NCI-H187 treated with DMSO at 0.1 percent for 48 hours (cell line): Measurements from ENCODE around the gene DDX60.
"Not testable (repeated sequence)": the region's sequence is repeated elsewhere in the genome, so short reads cannot be mapped to it uniquely, and the experiment has no call there.

Source experiments
- DNase-seq: peaks from one replicate; lab custom pipeline; 2025; lab: John Stamatoyannopoulos, UW

DDX60 gene, protein sequence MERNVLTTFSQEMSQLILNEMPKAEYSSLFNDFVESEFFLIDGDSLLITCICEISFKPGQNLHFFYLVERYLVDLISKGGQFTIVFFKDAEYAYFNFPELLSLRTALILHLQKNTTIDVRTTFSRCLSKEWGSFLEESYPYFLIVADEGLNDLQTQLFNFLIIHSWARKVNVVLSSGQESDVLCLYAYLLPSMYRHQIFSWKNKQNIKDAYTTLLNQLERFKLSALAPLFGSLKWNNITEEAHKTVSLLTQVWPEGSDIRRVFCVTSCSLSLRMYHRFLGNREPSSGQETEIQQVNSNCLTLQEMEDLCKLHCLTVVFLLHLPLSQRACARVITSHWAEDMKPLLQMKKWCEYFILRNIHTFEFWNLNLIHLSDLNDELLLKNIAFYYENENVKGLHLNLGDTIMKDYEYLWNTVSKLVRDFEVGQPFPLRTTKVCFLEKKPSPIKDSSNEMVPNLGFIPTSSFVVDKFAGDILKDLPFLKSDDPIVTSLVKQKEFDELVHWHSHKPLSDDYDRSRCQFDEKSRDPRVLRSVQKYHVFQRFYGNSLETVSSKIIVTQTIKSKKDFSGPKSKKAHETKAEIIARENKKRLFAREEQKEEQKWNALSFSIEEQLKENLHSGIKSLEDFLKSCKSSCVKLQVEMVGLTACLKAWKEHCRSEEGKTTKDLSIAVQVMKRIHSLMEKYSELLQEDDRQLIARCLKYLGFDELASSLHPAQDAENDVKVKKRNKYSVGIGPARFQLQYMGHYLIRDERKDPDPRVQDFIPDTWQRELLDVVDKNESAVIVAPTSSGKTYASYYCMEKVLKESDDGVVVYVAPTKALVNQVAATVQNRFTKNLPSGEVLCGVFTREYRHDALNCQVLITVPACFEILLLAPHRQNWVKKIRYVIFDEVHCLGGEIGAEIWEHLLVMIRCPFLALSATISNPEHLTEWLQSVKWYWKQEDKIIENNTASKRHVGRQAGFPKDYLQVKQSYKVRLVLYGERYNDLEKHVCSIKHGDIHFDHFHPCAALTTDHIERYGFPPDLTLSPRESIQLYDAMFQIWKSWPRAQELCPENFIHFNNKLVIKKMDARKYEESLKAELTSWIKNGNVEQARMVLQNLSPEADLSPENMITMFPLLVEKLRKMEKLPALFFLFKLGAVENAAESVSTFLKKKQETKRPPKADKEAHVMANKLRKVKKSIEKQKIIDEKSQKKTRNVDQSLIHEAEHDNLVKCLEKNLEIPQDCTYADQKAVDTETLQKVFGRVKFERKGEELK (N-terminal part only)

DNA sequence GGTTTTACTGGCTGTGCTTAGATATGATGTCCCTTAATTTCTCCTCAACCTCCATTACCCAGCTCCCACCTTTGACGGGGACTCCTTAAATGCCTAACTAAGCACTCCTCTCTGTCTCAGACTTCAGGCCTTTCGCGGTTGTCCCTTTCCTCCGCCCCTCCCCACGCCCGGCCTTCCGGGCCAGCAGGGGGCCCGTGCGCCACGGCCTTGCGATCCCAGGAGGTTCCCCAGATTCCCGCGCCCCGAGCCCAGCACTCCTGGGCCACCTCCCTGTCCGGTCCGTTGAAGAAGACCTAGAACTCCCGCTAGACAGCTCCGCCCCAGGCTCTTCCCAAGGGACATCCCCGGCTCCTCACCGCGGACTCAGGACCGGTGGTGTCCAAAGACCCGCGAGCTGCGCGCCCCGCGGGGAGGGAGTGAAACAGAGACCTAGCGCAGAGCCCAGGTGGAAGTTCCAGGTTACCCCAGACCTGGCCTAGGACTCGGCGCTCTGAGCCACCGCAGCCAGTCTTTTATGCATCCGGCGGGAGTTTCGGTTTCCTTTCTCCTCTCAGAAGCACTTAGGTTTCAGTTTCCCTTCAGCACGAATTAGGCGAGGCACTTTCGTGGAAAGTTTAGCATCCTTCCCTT is at the start of gene DDX60:
Gene DDX60, minus strand, starts transcription at position 487 of the 630 bp plus-strand sequence. CDS start 7,493 bp downstream, outside the sequence.
- no peak for DNase-seq

DNA sequence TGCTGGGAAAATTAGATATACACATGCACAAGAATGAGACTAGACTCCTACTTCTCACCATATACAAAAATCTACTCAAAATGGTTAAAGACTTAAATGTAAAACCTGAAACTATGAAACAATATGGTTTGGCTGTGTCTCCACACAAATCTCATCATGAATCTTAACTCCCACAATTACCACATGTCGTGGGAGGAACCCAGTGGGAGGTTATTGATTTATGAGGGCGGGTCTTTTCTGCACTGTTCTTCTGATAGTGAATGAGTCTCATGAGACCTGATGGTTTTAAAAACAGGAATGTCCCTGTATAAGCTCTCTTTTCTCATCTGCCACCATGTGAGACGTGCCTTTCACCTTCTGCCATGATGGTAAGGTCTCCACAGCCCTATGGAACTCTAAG is 48.5 kb upstream of the DDX60 start:
- no peak for DNase-seq

DNA sequence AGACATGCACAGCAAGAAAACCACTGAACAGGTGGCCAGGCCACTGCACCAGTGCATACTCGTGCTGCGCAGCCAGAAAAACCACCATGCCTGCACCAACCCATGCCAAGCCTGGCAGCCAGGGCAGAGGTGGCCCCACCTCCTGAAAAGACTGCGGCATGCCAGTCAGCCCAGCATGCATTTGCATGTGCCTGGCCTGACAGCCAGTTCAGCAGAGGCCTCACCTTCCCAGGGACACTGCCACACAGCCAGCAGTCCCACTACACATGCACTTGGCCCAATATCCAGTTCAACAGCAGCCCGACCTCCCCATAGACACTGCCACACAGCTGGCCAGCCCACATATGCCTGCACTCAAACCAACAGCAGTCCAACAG is 43.5 kb upstream of the DDX60 start:
- DNase-seq: no peak

DNA sequence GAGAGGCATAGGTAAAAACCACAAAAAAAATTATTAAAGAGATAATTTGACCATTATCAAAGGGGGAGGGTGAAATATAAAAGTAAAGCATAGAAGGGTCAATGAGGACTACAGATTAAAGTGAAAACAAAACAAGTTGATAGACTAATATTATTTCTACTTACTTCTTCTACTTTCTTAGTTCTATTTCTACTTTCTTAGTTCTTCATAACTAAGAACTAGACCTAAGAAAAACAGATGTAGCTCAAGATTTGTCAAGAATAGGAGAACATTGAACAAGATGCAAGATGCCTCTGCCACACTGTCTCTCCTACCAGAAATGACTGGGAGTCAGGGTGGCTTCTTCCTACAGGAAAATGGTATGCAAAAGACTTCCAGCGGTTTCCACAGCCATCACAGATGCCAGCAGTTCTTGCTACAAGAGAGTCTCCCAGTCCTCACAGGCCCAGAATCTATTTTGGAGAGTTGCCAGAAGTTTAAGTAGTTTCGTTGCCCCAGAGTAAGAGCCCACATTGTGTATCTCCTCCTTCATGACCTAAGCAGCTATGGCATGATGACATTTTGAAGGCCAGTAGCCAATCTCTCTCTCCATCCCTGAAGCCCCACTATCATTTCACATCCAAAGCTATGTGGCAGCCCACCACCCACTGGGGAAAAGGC is 42.9 kb upstream of the DDX60 start:
- DNase-seq: no peak

DNA sequence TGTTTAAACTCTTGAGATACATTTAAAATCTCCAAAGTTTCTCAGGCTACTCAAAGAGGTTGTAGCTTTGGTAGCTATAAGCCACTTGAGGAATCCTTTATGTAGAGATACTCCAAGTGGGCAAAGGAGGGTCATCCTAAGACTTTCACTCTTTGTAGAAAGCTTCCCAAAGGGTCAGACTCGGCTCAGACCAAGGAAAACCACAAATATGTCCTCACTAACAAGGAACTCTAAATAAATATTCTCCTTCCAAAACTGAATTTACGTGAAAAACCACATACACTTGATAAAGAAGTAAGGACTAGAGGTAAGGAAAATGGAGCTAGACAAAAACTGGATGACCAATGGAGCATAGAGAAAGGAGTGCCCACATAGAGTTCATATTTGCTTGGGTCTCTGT is 41.7 kb upstream of the DDX60 start:
- no peak for DNase-seq

DNA sequence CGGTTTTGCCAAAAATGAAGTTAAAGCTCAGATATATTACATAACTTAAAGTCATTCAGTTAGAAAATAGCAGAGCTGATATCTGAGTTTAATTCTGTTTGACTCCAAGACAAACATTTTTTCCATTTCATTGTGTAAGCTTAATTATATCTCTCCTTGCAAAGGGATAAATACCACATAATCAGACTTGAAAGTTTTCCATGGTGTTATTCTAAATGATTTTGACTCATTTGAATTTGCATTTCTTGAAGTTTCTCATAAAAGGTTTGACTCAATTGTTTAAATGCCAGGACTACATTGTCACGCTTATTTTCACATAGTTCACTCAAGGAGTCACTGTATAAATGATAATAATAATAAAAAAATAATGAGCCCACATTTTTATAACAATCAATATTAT is 39.4 kb upstream of the DDX60 start:
- DNase-seq: no peak

DNA sequence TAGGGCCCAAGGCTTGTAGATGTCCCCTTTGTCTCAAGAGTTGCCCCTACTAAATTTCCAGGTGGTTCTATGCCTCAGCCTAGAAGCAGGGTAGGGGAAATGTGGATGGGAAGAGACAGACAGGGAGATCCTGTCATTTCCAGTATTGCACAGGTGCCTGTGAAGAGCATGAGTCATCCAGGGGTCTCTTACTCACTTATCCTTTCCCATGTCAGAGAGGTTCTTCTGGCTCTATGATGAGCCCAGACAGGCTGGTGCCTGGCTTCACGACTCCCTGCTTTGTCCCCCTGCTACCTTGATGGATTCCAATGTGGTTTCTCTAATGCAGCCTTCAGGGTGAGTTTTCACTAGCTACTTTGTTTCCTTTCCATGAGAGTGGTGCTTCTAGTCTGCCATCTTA is 35.2 kb upstream of the DDX60 start:
- DNase-seq: no peak

DNA sequence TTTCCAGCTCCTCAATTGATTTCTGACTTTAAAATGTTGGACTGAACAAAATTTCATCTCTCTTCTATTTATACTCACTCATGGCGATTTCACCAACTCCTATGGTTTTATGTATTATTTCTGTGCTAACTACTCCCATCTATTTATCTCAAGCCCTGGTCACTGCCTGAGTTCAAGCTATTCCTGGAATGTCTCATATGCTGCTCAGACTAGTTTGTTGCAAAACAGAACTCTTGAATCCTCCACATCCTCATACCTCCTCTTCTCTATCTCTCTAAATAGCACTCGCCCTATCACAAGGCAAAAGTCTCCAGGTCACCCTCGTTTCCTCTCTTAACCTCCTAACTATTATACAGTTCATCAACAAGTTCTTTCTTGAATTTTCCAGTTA is 19.0 kb upstream of the DDX60 start:
- no peak for DNase-seq

DNA sequence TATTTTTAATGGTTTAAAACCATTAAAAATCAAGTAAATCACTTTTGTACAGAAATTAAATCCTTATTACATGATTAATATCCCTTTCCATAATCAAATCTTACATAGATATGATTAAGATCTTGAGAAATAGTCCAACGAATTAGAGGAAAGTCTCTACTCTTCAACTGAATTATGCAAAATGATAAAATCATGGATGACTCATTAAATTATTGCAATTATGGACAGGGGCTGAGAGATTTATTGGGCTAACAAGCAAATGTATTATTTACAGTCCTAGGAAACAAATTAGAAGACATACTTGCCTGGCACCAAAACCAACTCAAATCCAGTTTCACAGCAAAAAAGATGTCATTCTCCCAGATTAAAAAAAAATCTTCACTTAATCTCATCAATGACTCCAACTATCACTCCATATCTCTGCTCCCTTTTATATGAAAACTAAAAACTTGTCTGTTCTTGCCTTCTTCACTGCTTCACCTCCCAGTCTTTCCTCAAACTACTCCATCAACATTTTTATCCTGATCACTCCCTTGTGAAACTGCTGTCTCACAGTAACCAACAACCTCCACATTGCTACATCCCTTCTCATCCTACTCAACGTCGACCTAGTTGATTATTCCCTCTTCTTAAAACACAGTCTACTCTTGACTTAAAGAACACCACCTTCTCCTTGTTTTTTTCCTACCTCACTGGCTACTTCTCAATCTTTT is 18.4 kb upstream of the DDX60 start:
- DNase-seq: no peak

DNA sequence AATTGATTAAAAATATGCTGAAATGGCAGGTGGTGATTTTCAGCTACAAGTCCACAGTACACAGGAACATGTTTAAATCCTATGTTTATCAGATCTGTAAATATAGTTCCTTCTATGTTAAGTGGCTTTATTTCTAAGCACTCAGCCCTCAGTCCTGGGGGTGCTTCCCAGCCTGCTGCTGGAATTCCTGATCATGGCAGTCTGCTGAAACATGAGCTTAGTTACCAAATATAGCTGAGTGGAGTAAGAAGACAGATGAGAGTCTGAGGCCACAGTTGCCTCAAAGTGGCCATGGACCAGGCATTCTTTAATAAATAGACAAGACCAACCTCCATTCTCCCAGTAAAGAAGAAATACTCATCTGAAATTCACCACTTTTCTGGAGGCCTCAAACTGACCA is 17.1 kb upstream of the DDX60 start:
- DNase-seq: no peak

DNA sequence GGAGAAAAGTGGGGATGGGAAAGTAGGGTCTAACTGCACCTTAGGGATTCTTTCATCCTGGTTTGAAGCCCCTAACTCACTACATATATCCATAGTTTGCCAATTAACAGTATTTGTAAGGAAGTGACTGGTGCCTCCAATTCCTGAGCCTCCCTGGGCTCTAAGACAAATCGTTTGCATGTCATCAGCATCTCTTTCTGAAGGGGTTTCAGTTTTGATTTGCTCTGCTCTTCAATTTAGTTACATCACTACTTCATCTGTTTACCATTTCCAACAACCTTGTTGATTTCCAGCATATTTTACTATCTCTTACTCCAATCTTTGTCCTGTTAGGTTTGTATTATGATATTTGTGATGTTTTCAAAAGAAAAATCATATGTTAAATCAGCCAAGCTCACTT is 15.5 kb upstream of the DDX60 start:
- no peak for DNase-seq

DNA sequence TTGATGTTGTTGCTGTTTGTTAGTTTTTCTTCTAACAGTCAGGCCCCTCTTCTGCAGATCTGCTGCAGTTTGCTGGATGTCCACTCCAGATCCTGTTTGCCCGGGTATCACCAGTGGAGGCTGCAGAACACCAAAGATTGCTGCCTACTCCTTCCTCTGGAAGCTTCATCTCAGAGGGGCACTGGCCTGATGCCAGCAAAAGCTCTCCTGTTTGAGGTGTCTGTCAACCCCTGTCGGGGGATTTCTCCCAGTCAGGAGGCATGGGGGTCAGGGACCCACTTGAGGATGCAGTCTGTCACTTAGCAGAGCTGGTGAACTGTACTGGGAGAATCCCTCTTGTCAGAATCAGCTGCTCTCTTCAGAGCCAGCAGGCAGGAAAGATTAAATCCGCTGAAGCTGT is 12.0 kb upstream of the DDX60 start:
- not testable (repeated sequence) for DNase-seq

DNA sequence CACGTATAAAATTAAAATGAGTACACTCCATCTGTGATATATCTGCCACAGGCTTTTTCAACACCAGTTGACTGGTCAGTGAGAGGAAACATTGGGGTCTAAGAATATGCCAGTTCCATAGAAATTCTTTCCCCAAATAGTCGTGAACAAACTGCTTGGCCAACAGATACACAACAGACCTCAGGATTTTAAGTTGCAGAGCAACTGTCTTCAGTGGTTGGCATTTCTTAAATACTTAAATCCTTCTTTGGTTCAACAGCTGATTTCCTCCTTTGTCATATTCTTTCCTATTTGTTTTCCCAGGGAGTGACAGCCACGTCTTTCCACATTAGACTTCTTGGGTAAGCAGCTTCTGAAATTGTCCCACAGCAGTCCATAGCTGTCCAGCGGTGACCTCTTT is 7.0 kb upstream of the DDX60 start:
- no peak for DNase-seq

DNA sequence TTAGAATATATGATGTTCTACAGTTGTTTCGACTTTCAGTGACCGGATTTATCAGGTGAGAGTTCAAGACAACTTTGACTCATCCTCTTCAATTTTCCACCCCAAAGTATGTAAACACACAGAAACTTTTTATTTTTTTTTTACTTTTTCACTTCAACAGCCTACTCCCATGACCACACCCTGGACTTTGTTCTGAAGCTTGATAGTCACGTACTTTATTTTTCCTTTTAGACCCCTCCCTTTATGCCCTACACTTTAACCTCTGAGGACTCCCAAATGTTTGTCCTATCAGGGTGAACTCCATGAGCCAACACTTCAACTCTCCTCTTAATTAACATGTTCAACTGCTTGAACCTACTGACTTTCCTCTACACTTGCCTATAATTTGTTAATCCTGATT is 2.5 kb upstream of the DDX60 start:
- no peak for DNase-seq

DNA sequence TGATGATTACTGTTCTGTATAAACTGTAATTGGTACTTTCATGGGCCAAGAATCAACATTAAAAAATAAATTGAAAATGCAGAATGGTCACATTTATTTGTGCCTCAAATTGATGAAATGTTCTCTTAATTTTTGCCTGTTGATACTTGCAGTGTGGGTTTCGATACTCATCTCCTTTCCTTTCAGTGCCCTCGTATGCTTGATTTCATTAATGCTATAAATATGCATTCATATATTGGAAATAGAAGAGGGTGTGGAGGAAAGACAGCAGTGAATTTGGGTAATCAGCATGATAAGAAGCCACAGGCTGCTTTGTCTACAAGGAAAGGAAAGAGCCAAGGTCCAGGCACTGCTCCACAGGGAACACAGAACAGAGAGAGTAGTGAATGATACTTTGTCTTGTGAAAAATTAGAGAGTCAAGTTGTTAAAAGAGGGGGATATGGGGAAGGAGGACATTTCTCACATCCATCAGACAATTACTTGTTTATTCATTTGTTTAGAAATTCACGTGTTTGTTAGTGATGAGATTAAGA is 1.0 kb upstream of the DDX60 start:
- no peak for DNase-seq

DNA sequence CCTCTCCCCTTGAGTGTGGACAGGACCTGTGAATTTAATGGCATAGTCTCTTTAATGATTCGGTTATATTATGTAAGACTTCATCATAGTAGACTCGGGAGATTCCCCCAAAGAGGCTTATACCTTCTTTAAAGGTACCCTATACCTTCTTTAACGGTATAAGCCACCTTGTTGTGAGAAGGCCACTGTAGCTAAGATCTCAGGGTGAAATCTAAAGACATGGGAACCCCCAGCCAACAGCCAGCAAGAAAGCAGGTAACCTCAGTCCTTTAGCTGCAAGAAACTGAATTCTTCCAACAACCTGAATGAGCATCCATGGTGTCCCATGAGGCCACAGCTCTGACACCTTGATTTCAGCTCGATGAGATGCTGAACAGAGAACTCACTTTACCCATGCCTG is 931 bp downstream of the DDX60 start:
- DNase-seq: no peak

DNA sequence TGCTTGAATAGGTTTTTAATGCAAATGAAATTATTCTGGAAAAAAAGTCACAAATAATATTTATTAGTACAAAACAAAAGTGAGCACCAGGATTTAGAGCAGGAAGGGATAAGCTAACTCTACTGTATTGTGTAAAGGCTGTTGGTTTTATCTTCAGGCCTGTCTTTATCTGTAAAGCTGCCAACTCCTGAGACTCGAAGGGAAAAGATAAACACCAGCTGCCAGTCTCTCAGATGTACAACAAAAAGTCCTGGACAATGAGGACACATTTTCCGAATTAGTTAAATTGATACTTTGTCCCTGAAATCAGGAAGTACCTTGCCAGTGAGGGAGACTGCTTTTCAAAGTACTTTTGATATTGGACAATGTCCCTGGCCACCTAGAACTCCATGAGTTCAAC is 8.8 kb downstream of the DDX60 start:
- no peak for DNase-seq

DNA sequence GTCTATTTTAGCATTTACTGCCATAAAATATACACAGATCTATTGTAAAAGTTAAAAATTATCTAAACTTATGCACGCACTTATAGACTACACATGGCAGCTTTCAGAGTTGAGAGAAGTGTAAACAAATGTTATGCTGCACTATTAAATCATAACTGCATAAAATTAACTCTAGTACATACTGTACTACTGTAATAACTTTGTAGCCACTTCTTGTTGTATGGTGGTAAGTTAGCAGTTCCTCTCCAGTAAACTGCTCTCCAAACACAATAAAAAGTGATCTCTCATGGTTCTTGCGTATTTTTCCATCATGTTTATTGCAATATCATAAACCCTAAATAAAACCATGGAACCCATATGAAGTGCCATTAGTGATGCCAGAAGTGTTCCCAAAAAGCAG is 9.6 kb downstream of the DDX60 start:
- DNase-seq: no peak

DNA sequence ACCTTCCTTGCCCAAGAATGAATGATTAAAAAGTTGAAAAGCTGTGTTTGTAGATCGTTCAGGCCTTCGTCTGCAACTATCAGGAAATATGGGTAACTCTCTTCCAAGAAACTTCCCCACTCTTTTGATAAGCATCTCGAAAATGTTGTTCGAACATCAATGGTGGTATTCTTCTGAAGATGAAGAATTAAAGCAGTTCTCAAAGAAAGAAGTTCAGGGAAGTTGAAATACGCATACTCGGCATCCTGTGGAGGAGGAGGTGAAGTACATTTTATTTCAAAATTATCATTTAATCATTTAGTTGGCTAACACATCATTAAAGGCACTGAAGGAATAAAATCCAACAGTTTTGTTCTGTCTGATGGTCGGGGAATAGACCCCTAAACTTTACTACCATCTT is 12.1 kb downstream of the DDX60 start:
- no peak for DNase-seq

DNA sequence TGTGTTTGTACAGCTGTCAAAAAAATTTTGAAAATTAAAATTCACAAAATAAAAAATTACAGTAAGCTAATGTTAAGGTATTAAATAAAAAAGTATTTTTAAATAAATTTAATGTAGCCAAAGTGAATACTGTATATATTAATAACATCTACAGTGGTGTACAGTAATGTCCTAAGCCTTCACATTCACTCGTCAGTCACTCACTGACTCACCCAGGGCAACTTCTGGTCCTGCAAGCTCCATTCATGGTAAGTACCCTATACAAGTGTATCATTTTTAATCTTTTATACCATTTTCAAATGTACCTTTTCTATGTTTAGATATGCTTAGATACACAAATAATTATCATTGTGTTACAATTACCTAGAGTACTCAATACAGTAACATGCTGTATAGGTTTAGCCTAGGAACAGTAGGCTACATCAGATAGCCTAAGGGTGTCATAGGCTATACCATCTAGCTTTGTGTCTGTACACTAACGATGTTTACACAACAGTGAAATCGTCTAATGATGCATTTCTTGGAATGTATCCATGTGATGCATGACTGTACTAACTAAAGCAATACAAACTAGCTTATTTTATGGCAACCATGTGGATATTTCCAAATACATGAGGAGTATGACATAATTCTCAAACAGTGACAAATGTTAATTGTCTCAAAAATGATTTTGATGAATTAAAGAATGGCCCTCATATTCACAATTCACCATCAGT is 13.7 kb downstream of the DDX60 start:
- DNase-seq: no peak
